ENCODE data around the gene TRAPPC6A.

Gene TRAPPC6A

GRCh38 chr19:45149129-45149528 lies 28.9 kb downstream of the TRAPPC6A start:
- no peak for DNase-seq (ENCODE audit: low spot score)

- DNase-seq (ENCODE audit: low spot score): no peak
Measured at GRCh38 chr19:45147835-45148676, 30.0 kb downstream of the TRAPPC6A start.

- DNase-seq (ENCODE audit: low spot score): no peak
Measured at GRCh38 chr19:45146741-45147205, 31.3 kb downstream of the TRAPPC6A start.

DNA sequence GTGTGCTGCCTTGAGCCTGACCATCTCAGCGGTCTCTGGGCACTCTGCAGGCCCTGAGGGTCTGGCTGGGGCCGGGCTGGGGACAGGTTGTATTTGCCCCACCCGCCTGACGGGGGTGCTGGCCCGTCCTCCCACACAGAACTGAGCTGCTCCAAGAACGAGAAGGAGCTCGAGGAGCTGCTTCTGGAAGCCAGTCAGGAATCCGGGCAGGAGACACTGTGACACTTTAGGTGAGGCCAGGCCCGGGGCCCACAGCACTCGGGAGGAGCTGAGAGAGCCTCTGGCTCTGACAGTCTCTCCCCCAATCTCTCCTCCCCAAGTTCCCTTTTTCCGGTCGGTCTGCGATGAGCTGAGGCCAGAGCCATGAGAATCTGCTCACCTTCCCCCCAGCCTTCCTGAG lies 31.8 kb downstream of the TRAPPC6A start:
- no peak for DNase-seq (ENCODE audit: low spot score)

DNA sequence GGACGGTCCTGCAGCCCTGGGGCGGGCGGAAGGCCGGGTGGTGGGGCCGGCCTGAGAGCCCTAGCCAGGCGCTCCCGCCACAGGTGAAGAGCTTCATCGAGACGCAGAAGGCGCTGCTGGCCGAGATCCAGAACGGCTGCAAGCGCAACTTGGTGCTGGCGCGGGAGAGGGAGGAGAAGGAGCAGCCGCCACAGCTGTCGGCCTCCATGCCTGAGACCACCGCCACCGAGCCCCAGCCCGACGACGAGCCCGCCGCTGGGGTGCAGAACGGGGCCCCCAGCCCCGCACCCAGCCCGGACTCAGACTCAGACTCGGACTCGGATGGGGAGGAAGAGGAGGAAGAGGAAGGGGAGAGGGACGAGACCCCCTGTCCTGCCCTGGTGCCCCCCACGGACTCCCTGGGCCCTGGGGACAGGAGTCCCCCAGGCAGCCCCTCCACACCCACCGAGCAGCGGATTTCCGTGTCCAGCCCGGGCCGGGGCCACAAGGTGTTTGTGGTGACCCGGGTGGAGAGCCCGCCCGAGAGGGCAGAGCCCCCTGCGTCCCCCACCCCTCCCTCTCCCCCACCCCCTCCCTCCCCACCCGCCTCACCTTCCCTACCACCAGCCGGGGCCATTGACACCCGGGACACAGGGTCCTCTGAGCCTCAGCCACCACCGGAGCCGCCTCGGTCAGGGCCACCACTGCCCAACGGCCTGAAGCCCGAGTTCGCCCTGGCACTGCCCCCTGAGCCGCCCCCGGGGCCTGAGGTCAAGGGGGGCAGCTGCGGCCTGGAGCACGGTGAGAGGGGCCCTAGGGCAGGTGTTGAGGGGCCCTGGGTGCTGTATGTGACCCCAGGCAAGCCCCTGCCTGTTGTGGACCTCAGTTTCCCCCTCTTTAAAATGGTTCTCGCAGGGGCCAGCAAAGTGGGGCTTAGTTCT lies 32.5 kb downstream of the TRAPPC6A start:
- DNase-seq (ENCODE audit: low spot score): no peak

DNA sequence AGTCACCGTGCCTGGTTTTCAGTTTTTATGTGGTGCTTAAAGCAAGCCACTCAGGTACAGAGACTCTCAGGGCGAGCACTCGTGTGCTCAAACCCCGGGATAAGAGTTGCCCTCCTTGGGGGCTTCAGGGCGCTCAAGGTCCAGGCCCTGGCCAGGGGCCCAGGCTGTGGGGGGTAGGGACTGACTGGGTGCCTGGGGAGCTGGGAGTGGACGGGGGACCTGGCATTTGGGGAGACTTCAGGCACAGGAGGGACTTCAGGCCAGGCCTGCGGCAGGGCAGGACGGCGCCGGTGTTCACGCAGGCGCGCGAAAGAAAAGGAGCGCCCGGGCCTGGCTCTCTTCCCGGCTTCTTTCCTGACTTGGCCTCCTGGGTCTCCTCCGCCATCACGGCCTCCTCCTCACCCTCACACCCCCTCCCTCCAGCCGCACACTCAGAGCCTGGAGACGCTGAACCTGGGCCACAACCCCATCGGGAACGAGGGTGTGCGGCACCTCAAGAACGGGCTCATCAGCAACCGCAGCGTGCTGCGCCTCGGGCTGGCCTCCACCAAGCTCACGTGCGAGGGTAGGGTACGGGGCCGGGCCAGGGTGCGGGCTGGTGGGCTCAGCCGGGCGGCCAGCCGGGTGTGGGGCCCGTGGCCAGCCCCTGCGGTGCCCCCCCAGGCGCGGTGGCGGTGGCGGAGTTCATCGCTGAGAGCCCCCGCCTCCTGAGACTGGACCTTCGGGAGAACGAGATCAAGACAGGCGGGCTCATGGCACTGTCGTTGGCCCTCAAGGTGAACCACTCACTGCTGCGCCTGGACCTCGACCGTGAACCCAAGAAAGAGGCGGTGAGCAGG lies 33.4 kb downstream of the TRAPPC6A start:
- DNase-seq (ENCODE audit: low spot score): no peak

GRCh38 chr19:45142726-45143110 lies 35.3 kb downstream of the TRAPPC6A start:
- no peak for DNase-seq (ENCODE audit: low spot score)

DNA sequence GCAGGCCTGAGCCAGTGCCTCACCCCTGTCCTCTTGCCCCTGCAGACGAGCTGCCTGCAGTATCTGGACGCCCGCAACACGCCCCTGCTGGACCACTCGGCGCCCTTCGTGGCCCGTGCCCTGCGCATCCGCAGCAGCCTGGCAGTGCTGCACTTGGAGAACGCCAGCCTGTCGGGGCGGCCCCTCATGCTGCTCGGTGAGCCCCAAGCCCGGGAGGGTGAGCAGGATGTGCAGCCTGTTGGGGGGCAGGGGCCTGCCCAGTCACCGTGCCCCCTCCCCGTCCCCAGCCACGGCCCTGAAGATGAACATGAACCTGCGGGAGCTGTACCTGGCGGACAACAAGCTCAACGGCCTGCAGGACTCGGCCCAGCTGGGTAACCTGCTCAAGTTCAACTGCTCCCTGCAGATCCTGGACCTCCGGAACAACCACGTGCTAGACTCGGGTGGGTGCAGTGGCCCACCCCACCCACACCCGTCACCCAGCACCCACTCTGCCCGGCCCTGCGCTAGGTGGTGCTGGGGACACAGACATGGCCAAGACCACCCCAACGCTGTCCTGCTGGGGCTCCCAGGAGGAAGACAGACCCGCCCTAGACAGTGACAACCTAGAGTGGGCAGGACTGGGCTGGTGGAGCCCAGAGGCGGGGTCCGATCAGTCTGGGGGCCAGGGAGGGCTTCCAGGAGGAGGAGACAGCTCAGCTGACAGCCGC lies 35.9 kb downstream of the TRAPPC6A start:
- no peak for DNase-seq (ENCODE audit: low spot score)

- no peak for DNase-seq (ENCODE audit: low spot score)
Measured at GRCh38 chr19:45141203-45141900, 36.7 kb downstream of the TRAPPC6A start.

GRCh38 chr19:45140533-45140932 lies 37.5 kb downstream of the TRAPPC6A start:
- no peak for DNase-seq (ENCODE audit: low spot score)

DNA sequence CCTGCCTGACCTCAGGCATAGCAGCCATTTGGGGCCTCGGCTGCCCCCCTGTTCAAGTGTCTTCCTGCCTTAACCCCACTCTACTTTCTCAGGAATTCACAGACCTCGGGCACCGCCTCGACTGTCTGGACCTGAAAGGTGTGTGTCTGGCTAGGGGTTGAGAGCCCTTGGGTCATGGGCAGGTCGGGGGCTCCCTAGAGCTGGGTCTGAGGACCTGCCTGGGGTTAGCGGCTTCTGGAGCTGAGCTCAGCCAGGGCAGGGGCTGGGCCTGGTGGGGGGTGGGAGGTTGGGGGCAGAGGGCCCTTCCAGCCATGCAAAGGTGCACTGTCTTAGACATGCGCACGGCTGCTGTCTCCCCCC lies 37.9 kb downstream of the TRAPPC6A start:
- no peak for DNase-seq (ENCODE audit: low spot score)

DNA sequence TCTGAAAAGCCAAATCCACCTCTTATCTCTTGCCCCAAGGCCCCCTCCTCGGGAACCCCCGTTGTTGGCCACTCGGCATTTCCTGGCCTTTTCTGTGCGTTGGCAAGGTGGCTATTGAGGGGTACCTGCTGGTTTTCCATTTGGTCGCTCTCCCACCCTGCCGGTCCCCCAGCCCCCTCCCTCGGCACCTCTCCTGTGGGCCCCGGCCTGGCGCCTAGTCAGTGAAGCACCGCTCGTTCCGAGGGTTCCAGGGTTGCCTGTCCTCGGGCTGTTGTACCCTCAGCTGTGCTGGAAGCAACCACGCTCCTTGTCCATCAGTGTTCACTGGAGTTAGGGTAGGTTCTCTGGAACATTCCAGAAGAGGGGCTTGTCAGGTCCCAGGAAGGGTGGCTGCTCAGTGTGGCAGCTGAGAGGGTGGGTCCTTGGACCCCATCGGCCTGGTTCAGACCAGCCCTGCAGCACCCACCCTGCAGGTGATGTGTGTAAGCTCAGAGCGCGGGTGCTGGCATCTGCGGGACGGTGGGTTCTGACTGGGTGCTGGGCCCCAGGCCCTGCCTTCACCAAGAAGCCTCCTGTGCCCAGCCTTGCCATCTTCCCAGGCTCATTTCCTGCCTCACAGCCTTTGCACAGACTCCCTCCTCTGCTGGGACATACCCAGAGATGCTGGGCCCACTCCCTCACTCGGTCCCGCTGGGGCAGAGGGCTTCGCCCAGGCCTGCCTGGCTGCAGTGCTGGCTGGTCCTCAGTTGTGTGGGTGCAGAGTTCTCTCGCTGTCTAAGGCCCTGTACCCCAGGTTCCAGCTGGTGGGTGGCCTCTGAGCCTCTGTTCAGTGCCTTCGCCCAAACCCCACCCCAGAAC lies 38.5 kb downstream of the TRAPPC6A start:
- no peak for DNase-seq (ENCODE audit: low spot score)

DNA sequence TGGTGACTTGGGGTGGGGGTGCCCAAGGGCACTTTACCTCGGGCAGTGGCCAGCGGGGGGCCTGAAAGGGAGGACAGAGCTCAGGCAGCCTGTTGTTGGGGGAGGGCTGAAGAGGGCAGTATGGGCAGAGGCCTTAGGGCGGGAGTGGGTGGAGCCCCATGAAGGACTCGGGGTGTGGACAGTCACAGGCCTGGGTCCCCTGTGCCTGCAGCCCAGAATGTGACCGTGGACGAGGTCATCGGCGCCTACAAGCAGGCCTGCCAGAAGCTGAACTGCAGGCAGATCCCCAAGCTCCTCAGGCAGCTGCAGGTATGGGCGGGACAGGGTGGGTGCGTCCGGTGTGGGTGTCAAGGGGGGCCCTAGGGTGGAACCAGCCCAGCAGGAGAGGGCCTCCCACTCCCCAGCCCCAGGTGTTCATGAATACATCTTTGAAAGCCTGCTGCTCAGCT lies 39.7 kb downstream of the TRAPPC6A start:
- DNase-seq (ENCODE audit: low spot score): no peak

- DNase-seq (ENCODE audit: low spot score): no peak
Measured at GRCh38 chr19:45137179-45137761, 40.8 kb downstream of the TRAPPC6A start.

- DNase-seq (ENCODE audit: low spot score): no peak
Measured at GRCh38 chr19:45136507-45137178, 41.4 kb downstream of the TRAPPC6A start.

DNA sequence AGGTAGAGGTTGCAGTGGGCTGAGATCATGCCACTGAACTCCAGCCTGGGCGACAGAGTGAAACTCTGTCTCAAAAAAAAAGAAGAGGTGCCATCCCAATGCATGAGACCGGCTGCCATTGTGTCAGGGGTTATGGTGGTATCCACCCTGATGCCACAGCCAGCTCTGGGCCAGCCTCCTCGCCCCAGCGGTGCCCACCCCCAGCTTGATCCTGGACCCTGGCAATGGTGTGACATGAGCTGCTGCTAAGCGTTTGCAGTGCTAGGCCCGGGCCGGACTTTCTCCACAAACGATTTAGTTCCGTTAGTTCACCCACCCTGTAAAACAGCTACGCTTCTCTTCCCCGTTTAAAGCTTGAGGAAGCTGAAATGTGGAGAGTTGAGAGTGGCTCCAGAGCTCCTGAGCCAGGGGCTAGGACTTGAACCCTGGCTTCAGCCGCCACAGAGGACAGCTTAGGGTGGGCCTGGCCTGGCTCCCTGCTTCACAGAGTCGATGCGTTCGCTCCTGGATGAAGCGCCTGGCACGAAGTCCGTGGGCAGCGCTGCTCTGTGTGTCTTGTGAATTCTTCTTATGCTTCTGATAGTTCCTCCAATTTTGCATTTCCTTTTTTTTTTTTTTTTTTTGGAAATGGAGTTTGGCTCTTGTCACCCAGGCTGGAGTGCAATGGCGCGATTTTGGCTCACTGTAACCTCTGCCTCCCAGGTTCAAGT lies 42.7 kb downstream of the TRAPPC6A start:
- DNase-seq (ENCODE audit: low spot score): no peak

DNA sequence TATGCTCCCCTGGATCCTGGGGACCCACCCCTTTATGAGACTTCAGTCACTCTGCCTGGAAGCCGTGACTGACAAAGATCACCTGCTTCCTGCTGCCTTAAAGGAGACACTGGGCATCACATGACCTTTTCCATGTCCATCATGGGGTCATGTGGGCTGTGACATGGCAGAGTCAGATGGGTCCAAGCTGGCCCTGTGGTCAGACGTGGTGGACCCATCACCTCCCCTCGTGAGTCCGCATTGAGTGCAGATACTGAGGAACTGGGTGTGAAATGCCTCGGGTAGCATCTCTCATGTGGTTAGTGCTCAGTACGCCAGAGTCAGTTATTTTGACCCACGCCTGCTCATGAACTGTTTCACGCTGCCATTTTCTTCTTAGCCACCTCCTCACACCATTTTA lies 44.4 kb downstream of the TRAPPC6A start:
- no peak for DNase-seq (ENCODE audit: low spot score)

All from HuH-7 (cell line).